HepG2 (cell line): ENCODE results near the gene NOL4L. TPM values are rescaled to one million over a fixed set of nuclear protein-coding genes. Genes with fewer than 3 reads are reported as not detected.

Experiments used
- GATA4 ChIP-seq: sonication (generic); IDR thresholded peaks from 2 replicates; pipeline ENCODE4 v1.6.1; 2016; ENCODE audit warnings: antibody characterized with exemption, low read depth, borderline replicate concordance
- GTF3A ChIP-seq: sonication (generic); formaldehyde crosslinking; conservative IDR thresholded peaks from 2 replicates; pipeline ENCODE4 v1.4.0; 2020; ENCODE audit warnings: mild to moderate bottlenecking, missing genetic modification reagents
- ISL2 ChIP-seq: sonication (generic); formaldehyde crosslinking; IDR thresholded peaks from 2 replicates; pipeline ENCODE4 v1.5.0; 2020; ENCODE audit warnings: missing genetic modification reagents
- NFIC ChIP-seq: IDR thresholded peaks from 2 replicates; pipeline ENCODE4 v1.6.1; 2012; ENCODE audit warnings: mild to moderate bottlenecking, low read length, inconsistent platforms
- NONO ChIP-seq, 2 experiments: fragments of 450-650 bp in 1 of 2; sonication (generic) in 1 of 2; formaldehyde crosslinking in 1 of 2; IDR thresholded peaks in 1 of 2; conservative IDR thresholded peaks in 1 of 2; 2 replicates each; pipeline versions ENCODE4 v1.6.1 to v1.8.0; 2017 to 2022; ENCODE audit warnings: mild to moderate bottlenecking in 1 of 2, missing genetic modification reagents in 1 of 2, moderate library complexity in 1 of 2
- REL ChIP-seq: sonication (generic); formaldehyde crosslinking; conservative IDR thresholded peaks from 2 replicates; pipeline ENCODE4 v1.8.0; 2022; ENCODE audit warnings: mild to moderate bottlenecking, missing genetic modification reagents, moderate library complexity
- STAT5B ChIP-seq: sonication (generic); formaldehyde crosslinking; IDR thresholded peaks from 2 replicates; pipeline ENCODE4 v1.4.0; 2020; ENCODE audit warnings: missing genetic modification reagents
- TAF15 ChIP-seq: fragments of 200-400 bp; formaldehyde crosslinking; IDR thresholded peaks from one replicate; pipeline ENCODE4 v1.6.1; 2018; ENCODE audit warnings: mild to moderate bottlenecking, low read depth, low read length; ENCODE audit not compliant: poor library complexity, severe bottlenecking
- TCF7 ChIP-seq: sonication (generic); IDR thresholded peaks from 2 replicates; pipeline ENCODE4 v1.6.1; 2016; ENCODE audit warnings: antibody characterized with exemption, low read depth
- U2AF2 ChIP-seq: fragments of 200-400 bp; formaldehyde crosslinking; IDR thresholded peaks from 2 replicates; pipeline ENCODE4 v1.6.1; 2017; ENCODE audit warnings: low read depth, mild to moderate bottlenecking, low read length
- ZFP36L1 ChIP-seq: sonication (generic); formaldehyde crosslinking; IDR thresholded peaks from 2 replicates; pipeline ENCODE4 v1.8.0; 2022; ENCODE audit warnings: mild to moderate bottlenecking, missing genetic modification reagents, moderate library complexity
- ZNF549 ChIP-seq: sonication (generic); formaldehyde crosslinking; IDR thresholded peaks from 2 replicates; pipeline ENCODE4 v1.5.0; 2020; ENCODE audit warnings: missing genetic modification reagents
- ZNF563 ChIP-seq: sonication (generic); formaldehyde crosslinking; IDR thresholded peaks from 2 replicates; pipeline ENCODE4 v1.8.0; 2022; ENCODE audit warnings: mild to moderate bottlenecking, moderate library complexity, missing genetic modification reagents
- polyA plus RNA-seq, 8 experiments: library from polyadenylated mRNA; depleted of rRNA in 3 of 8; stranded (reverse) in 7 of 8; unstranded in 1 of 8; fragments of >200 nt; fragmentation: Illumina TruSeq in 4 of 8; extraction: Trizol in 4 of 8; gene quantifications; 2 replicates each; pipeline versions ENCODE4 v1.2.1 to v1.2.3, GENCODE V29; 2011 to 2016; ENCODE audit warnings: low read depth in 4 of 8, missing spikeins in 1 of 8, mixed read lengths in 1 of 8; ENCODE audit not compliant: insufficient read depth in 1 of 8
- total RNA-seq, 5 experiments: library from RNA; depleted of rRNA; stranded (reverse); fragments of >200 nt; fragmentation: Illumina TruSeq; extraction: Trizol; gene quantifications; 2 replicates each; pipeline ENCODE4 v1.2.3, GENCODE V29; 2016; ENCODE audit warnings: low read depth in 1 of 5
- TF ChIP-seq, protein P1 (sequence below): sonication (generic); formaldehyde crosslinking; IDR thresholded peaks from 2 replicates; pipeline ENCODE4 v1.4.0; 2020; ENCODE audit warnings: low read depth, mild to moderate bottlenecking, missing genetic modification reagents
- TF ChIP-seq, protein P2 (sequence below): sonication (generic); formaldehyde crosslinking; IDR thresholded peaks from 2 replicates; pipeline ENCODE4 v1.4.0; 2020; ENCODE audit warnings: missing genetic modification reagents
- TF ChIP-seq, protein P3 (sequence below): sonication (generic); formaldehyde crosslinking; IDR thresholded peaks from 2 replicates; pipeline ENCODE4 v1.4.0; 2020; ENCODE audit warnings: mild to moderate bottlenecking, missing genetic modification reagents, borderline replicate concordance

Gene NOL4L
- total and polyA plus RNA-seq, 2 of the 13 experiments (the other 11 are each of a cell fraction or from before 2014, with no cell fraction given) = 16.6 to 35.4 TPM

DNA sequence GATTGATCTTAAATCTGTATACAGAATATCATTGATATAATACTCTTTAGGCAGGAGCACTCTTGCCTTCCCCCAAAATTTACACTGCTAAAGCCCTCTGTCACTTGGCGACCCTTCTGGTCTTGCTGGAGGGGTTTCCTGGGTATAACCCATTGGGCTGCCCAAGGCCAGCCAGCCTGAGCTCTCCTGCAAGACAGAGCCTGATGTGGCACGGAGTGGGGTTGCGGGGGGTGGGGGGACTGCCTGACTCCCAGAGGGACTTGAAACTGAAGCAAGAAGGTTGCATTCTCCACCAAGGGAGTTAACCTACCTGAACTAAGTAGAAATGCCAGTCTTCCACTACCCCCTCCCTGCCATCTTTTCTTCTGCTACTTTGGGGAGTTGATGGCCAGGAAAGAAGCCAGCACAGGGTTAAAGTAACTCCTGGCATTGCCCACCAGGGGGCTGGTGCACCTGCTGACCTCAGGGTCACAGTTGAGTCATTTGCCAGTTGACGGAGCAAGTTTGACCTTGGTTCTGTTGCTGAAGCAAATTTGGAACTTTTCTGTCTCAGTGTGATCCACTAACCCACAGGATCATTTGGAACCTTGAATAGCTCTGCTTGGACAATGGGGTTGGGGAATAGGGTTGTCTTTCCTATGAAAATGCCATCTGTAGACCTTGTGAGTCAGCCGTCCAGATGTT is 147.6 kb downstream of the NOL4L start (continued):
- no peak for TF ChIP-seq REL (CRISPR knock-in tag)
- TF ChIP-seq U2AF2 = no peak
- no peak for TF ChIP-seq ZFP36L1 (CRISPR knock-in tag)
- TF ChIP-seq STAT5B (CRISPR knock-in tag) = no peak
- no peak for TF ChIP-seq ZNF549 (CRISPR knock-in tag)
- TF ChIP-seq TCF7 = no peak
- no peak for TF ChIP-seq TAF15
- TF ChIP-seq GATA4 = no peak
- TF ChIP-seq ZNF563 (CRISPR knock-in tag) = 0 out of 2 replicates have a peak, but pooled peaks have one; percentile 24
- no peak; the same call in 1 of the 2 replicates for TF ChIP-seq ISL2 (CRISPR knock-in tag)
- TF ChIP-seq, protein P1, sequence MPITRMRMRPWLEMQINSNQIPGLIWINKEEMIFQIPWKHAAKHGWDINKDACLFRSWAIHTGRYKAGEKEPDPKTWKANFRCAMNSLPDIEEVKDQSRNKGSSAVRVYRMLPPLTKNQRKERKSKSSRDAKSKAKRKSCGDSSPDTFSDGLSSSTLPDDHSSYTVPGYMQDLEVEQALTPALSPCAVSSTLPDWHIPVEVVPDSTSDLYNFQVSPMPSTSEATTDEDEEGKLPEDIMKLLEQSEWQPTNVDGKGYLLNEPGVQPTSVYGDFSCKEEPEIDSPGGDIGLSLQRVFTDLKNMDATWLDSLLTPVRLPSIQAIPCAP = no peak
- TF ChIP-seq GTF3A (CRISPR knock-in tag) = no peak
- no peak for TF ChIP-seq NONO (IDR thresholded peaks at IDR 0.05)
- no peak for TF ChIP-seq NONO (CRISPR knock-in tag; conservative IDR thresholded peaks at IDR 0.05)
- no peak for TF ChIP-seq NFIC
- TF ChIP-seq, protein P2, sequence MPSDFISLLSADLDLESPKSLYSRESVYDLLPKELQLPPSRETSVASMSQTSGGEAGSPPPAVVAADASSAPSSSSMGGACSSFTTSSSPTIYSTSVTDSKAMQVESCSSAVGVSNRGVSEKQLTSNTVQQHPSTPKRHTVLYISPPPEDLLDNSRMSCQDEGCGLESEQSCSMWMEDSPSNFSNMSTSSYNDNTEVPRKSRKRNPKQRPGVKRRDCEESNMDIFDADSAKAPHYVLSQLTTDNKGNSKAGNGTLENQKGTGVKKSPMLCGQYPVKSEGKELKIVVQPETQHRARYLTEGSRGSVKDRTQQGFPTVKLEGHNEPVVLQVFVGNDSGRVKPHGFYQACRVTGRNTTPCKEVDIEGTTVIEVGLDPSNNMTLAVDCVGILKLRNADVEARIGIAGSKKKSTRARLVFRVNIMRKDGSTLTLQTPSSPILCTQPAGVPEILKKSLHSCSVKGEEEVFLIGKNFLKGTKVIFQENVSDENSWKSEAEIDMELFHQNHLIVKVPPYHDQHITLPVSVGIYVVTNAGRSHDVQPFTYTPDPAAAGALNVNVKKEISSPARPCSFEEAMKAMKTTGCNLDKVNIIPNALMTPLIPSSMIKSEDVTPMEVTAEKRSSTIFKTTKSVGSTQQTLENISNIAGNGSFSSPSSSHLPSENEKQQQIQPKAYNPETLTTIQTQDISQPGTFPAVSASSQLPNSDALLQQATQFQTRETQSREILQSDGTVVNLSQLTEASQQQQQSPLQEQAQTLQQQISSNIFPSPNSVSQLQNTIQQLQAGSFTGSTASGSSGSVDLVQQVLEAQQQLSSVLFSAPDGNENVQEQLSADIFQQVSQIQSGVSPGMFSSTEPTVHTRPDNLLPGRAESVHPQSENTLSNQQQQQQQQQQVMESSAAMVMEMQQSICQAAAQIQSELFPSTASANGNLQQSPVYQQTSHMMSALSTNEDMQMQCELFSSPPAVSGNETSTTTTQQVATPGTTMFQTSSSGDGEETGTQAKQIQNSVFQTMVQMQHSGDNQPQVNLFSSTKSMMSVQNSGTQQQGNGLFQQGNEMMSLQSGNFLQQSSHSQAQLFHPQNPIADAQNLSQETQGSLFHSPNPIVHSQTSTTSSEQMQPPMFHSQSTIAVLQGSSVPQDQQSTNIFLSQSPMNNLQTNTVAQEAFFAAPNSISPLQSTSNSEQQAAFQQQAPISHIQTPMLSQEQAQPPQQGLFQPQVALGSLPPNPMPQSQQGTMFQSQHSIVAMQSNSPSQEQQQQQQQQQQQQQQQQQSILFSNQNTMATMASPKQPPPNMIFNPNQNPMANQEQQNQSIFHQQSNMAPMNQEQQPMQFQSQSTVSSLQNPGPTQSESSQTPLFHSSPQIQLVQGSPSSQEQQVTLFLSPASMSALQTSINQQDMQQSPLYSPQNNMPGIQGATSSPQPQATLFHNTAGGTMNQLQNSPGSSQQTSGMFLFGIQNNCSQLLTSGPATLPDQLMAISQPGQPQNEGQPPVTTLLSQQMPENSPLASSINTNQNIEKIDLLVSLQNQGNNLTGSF (CRISPR knock-in tag) = no peak
- TF ChIP-seq, protein P3, sequence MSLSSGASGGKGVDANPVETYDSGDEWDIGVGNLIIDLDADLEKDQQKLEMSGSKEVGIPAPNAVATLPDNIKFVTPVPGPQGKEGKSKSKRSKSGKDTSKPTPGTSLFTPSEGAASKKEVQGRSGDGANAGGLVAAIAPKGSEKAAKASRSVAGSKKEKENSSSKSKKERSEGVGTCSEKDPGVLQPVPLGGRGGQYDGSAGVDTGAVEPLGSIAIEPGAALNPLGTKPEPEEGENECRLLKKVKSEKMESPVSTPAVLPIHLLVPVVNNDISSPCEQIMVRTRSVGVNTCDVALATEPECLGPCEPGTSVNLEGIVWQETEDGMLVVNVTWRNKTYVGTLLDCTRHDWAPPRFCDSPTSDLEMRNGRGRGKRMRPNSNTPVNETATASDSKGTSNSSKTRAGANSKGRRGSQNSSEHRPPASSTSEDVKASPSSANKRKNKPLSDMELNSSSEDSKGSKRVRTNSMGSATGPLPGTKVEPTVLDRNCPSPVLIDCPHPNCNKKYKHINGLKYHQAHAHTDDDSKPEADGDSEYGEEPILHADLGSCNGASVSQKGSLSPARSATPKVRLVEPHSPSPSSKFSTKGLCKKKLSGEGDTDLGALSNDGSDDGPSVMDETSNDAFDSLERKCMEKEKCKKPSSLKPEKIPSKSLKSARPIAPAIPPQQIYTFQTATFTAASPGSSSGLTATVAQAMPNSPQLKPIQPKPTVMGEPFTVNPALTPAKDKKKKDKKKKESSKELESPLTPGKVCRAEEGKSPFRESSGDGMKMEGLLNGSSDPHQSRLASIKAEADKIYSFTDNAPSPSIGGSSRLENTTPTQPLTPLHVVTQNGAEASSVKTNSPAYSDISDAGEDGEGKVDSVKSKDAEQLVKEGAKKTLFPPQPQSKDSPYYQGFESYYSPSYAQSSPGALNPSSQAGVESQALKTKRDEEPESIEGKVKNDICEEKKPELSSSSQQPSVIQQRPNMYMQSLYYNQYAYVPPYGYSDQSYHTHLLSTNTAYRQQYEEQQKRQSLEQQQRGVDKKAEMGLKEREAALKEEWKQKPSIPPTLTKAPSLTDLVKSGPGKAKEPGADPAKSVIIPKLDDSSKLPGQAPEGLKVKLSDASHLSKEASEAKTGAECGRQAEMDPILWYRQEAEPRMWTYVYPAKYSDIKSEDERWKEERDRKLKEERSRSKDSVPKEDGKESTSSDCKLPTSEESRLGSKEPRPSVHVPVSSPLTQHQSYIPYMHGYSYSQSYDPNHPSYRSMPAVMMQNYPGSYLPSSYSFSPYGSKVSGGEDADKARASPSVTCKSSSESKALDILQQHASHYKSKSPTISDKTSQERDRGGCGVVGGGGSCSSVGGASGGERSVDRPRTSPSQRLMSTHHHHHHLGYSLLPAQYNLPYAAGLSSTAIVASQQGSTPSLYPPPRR (CRISPR knock-in tag) = 0 out of 2 replicates have a peak, but pooled peaks have one; percentile 16
